Spleen (tissue), 7 donors: ENCODE data around the gene GPAT2.
"Not testable (repeated sequence)": the region's sequence is repeated elsewhere in the genome, so short reads cannot be mapped to it uniquely, and the experiment has no call there.

Experiments used
- CTCF ChIP-seq, 11 experiments: fragments of 200-600 bp in 7 of 11; fragments of 450-650 bp in 4 of 11; sonication (generic) in 4 of 11; IDR thresholded peaks in 8 of 11; conservative IDR thresholded peaks in 3 of 11; 1 replicate in 7 of 11; 2 replicates in 4 of 11; pipeline versions ENCODE4 v1.4.0 to v1.8.0; 2016 to 2021; ENCODE audit warnings: antibody characterized with exemption in 11 of 11, inconsistent platforms in 4 of 11, mild to moderate bottlenecking in 1 of 11
- POLR2A ChIP-seq, 3 donors: fragments of 450-650 bp; IDR thresholded peaks; one replicate each; pipeline ENCODE4 v1.5.1; 2017; ENCODE audit warnings: antibody characterized with exemption in 3 of 3, mild to moderate bottlenecking in 1 of 3
- donor health status: DM: no; HTN: no; CAD: no; lungs with moderate emphysema.
- donor health status: DM: no; HTN: no; CAD: no.
- donor health status: DM: no; HTN: no; CAD: no.

GRCh38 chr2:96062483-96062882 lies 27.8 kb upstream of the GPAT2 start:
- TF ChIP-seq CTCF (IDR thresholded peaks at IDR 0.05 in 8 of 11, conservative IDR thresholded peaks at IDR 0.05 in 3 of 11); POLR2A (IDR thresholded peaks at IDR 0.05): not testable (repeated sequence)
